Stimulated activated CD8-positive, alpha-beta memory T cell treated with anti-CD3 and anti-CD28 coated beads, Interleukin-2, amount 100 ng/mL, for 1 hour (primary cell): ENCODE data around the gene UBE2J1.
"Not testable (repeated sequence)": the region's sequence is repeated elsewhere in the genome, so short reads cannot be mapped to it uniquely, and the experiment has no call there.

Source experiments
- DNase-seq, 2 donors: peaks; one replicate each; pipeline ENCODE4 v3.0.0-alpha.2; 2020; ENCODE audit warnings: low read depth in 2 of 2

The UBE2J1 gene

GRCh38 chr6:89352278-89353117, at the start of gene UBE2J1:
UBE2J1 (minus strand) TSS chr6:89352722; CDS start chr6:89352569, 153 bp downstream.
- peak; percentile 51 to 52 for DNase-seq

GRCh38 chr6:89400912-89401399, 48.4 kb upstream of the UBE2J1 start:
- no peak for DNase-seq

GRCh38 chr6:89400050-89400449, 47.5 kb upstream of the UBE2J1 start:
- DNase-seq, result no peak

GRCh38 chr6:89398762-89399525, 46.4 kb upstream of the UBE2J1 start:
- no peak for DNase-seq

- not testable (repeated sequence) for DNase-seq
Observed at GRCh38 chr6:89397884-89398283, 45.4 kb upstream of the UBE2J1 start.

GRCh38 chr6:89393659-89394058, 41.1 kb upstream of the UBE2J1 start:
- no peak for DNase-seq

GRCh38 chr6:89392823-89393222, 40.3 kb upstream of the UBE2J1 start:
- no peak for DNase-seq

- DNase-seq, result no peak
Observed at GRCh38 chr6:89388846-89389245, 36.3 kb upstream of the UBE2J1 start.

- no peak for DNase-seq
Observed at GRCh38 chr6:89387516-89388201, 35.1 kb upstream of the UBE2J1 start.

GRCh38 chr6:89386917-89387491, 34.5 kb upstream of the UBE2J1 start:
- DNase-seq, result no peak

- DNase-seq, result no peak
Observed at GRCh38 chr6:89385846-89386245, 33.3 kb upstream of the UBE2J1 start.

GRCh38 chr6:89385156-89385667, 32.7 kb upstream of the UBE2J1 start:
- DNase-seq, result no peak

- no peak for DNase-seq
Observed at GRCh38 chr6:89381031-89381430, 28.5 kb upstream of the UBE2J1 start.

- DNase-seq, result no peak
Observed at GRCh38 chr6:89379281-89379680, 26.8 kb upstream of the UBE2J1 start.

- DNase-seq, result no peak
Observed at GRCh38 chr6:89378628-89379027, 26.1 kb upstream of the UBE2J1 start.

GRCh38 chr6:89375427-89376267, 23.1 kb upstream of the UBE2J1 start:
- DNase-seq, result peak; percentile 34 to 36

GRCh38 chr6:89372506-89372901, 20.0 kb upstream of the UBE2J1 start:
- no peak for DNase-seq

- peak; percentile 61 to 67 for DNase-seq
Observed at GRCh38 chr6:89371849-89372505, 19.5 kb upstream of the UBE2J1 start.

GRCh38 chr6:89368999-89369398, 16.5 kb upstream of the UBE2J1 start:
- no peak for DNase-seq

- peak in 1 of 2 donors; percentile 34 for DNase-seq
Observed at GRCh38 chr6:89368107-89368506, 15.6 kb upstream of the UBE2J1 start.
